GM12878 (cell line): ENCODE results near the gene ZNF672. TPM values are rescaled to one million over a fixed set of nuclear protein-coding genes. Genes with fewer than 3 reads are reported as not detected.

Source experiments
- ATF3 ChIP-seq: IDR thresholded peaks from 2 replicates; pipeline ENCODE4 v1.6.1; 2011; ENCODE audit warnings: low read depth, mild to moderate bottlenecking, low read length, moderate library complexity, borderline replicate concordance; ENCODE audit errors: extremely low read depth
- BACH1 ChIP-seq: fragments of 450-650 bp; IDR thresholded peaks from 2 replicates; pipeline ENCODE4 v1.6.1; 2017; ENCODE audit warnings: mild to moderate bottlenecking, borderline replicate concordance
- CUX1 ChIP-seq: IDR thresholded peaks from 2 replicates; pipeline ENCODE4 v1.6.1; 2012; ENCODE audit warnings: improper control_type of control experiment, low read depth, low read length; ENCODE audit not compliant: insufficient replicate concordance
- E2F4 ChIP-seq: IDR thresholded peaks from 2 replicates; pipeline ENCODE4 v1.6.1; 2012; ENCODE audit warnings: low read depth, low read length, improper control_type of control experiment
- E4F1 ChIP-seq: fragments of 450-650 bp; IDR thresholded peaks from 2 replicates; pipeline ENCODE4 v1.6.1; 2018; ENCODE audit warnings: borderline replicate concordance, mild to moderate bottlenecking; ENCODE audit not compliant: partially characterized antibody
- EP300 ChIP-seq, 2 experiments: fragments of 150-350 bp in 1 of 2; IDR thresholded peaks; 2 replicates each; pipeline ENCODE4 v1.6.1; 2011 to 2012; ENCODE audit warnings: low read depth in 2 of 2, low read length in 2 of 2, borderline replicate concordance in 1 of 2, improper control_type of control experiment in 1 of 2, inconsistent platforms in 1 of 2; ENCODE audit not compliant: control insufficient read depth in 1 of 2
- GABPA ChIP-seq: IDR thresholded peaks from 2 replicates; pipeline ENCODE4 v1.6.1; 2014; ENCODE audit warnings: antibody characterized with exemption, low read depth, mild to moderate bottlenecking, inconsistent platforms
- MAX ChIP-seq: IDR thresholded peaks from 2 replicates; pipeline ENCODE4 v1.6.1; 2012; ENCODE audit warnings: low read depth, low read length, improper control_type of control experiment
- MEF2B ChIP-seq: fragments of 450-650 bp; IDR thresholded peaks from 2 replicates; pipeline ENCODE4 v1.6.1; 2018; ENCODE audit warnings: mild to moderate bottlenecking, moderate library complexity; ENCODE audit not compliant: partially characterized antibody, poor library complexity, severe bottlenecking
- NFYB ChIP-seq: IDR thresholded peaks from 2 replicates; pipeline ENCODE4 v1.6.1; 2011; ENCODE audit warnings: low read depth, mild to moderate bottlenecking, low read length, improper control_type of control experiment, moderate library complexity; ENCODE audit not compliant: insufficient read depth
- NR2F1 ChIP-seq: fragments of 450-650 bp; conservative IDR thresholded peaks from 2 replicates; pipeline ENCODE4 v1.6.1; 2017; ENCODE audit warnings: mild to moderate bottlenecking
- RELA ChIP-seq: fragments of 450-650 bp; IDR thresholded peaks from 2 replicates; pipeline ENCODE4 v1.8.0; 2014; ENCODE audit warnings: borderline replicate concordance; ENCODE audit not compliant: partially characterized antibody
- SRF ChIP-seq, 2 experiments: IDR thresholded peaks; 2 replicates each; pipeline ENCODE4 v1.6.1; 2011; ENCODE audit warnings: low read depth in 2 of 2, low read length in 2 of 2, mild to moderate bottlenecking in 1 of 2, moderate library complexity in 1 of 2
- ZBTB40 ChIP-seq: fragments of 450-650 bp; IDR thresholded peaks from 2 replicates; pipeline ENCODE4 v1.6.1; 2016; ENCODE audit warnings: mild to moderate bottlenecking, moderate library complexity, borderline replicate concordance
- polyA plus RNA-seq, 11 experiments: library from polyadenylated mRNA; depleted of rRNA in 4 of 11; unstranded in 6 of 11; stranded (reverse) in 5 of 11; fragments of >200 nt; fragmentation: Nextera tagmentation in 4 of 11; fragmentation: Illumina TruSeq in 1 of 11; extraction: Ambion mirVana in 4 of 11; extraction: Trizol in 1 of 11; gene quantifications; 1 replicate in 1 of 11; 2 replicates in 10 of 11; pipeline versions ENCODE4 v1.2.1 to v1.2.3, GENCODE V29; 2011 to 2016; ENCODE audit warnings: inconsistent platforms in 2 of 11, missing spikeins in 2 of 11, low read depth in 1 of 11
- total RNA-seq, 4 experiments: library from RNA; depleted of rRNA in 3 of 4; stranded (reverse); fragments of >200 nt in 3 of 4; fragmentation: Illumina TruSeq in 1 of 4; extraction: Trizol in 1 of 4; gene quantifications; 2 replicates each; pipeline versions ENCODE4 v1.2.1 to v1.2.3, GENCODE V29; 2013 to 2021

Gene ZNF672
- total and polyA plus RNA-seq, 10 of the 15 experiments (the other 5 are each of a cell fraction or from before 2014, with no cell fraction given) = 2.9 to 51.3 (median 39.8) TPM

- no peak for TF ChIP-seq CUX1
- peak; percentile 81 for TF ChIP-seq ZBTB40
- TF ChIP-seq E4F1 = no peak
- 0 out of 2 replicates have a peak, but pooled peaks have one; percentile 22 for TF ChIP-seq BACH1
- peak; percentile 52 for TF ChIP-seq GABPA
- TF ChIP-seq NR2F1 = 0 out of 2 replicates have a peak, but pooled peaks have one; percentile 32
- TF ChIP-seq ATF3 = no peak
- TF ChIP-seq RELA = peak; percentile 43
- TF ChIP-seq E2F4 = no peak
- no peak for TF ChIP-seq SRF (IDR thresholded peaks at IDR 0.05; ENCODE audit: low read depth in 2 of 2, low read length in 2 of 2)
- no peak for TF ChIP-seq EP300 (IDR thresholded peaks at IDR 0.05; ENCODE audit: borderline replicate concordance in 1 of 2, control insufficient read depth in 1 of 2, low read depth in 2 of 2, low read length in 2 of 2)
- peak; percentile 47; the same call in 1 of the 2 replicates for TF ChIP-seq NFYB
- TF ChIP-seq MEF2B = no peak
- TF ChIP-seq MAX = no peak
Measured at GRCh38 chr1:248873993-248874533, 36.0 kb downstream of the ZNF672 start (continued).
